ENCODE data around the gene NUDCD3.

NUDCD3 gene

GRCh38 chr7:44533301-44534055 lies 43.0 kb upstream of the NUDCD3 start:
- Histone ChIP-seq H3K4me3 (ENCODE audit: low read length in 2 of 2) (no peak overlapping the region), H3K9ac (ENCODE audit: low read depth in 1 of 2, low read length in 2 of 2) (no peak overlapping the region), H3K27ac (ENCODE audit: low read depth in 2 of 2, low read length in 2 of 2) (no peak overlapping the region), H3K36me3 (ENCODE audit: control insufficient read depth in 2 of 2, insufficient read depth in 2 of 2, low read length in 2 of 2) (no peaks in the 10 kb centered on the region), H3K4me1 (ENCODE audit: control insufficient read depth in 2 of 2, insufficient read depth in 2 of 2, low read length in 2 of 2) (peaks cover 0 to 2% of the 10 kb centered on the region in 2 donors), H3K27me3 (ENCODE audit: control insufficient read depth in 2 of 2, insufficient read depth in 2 of 2, low read length in 2 of 2) (no peaks in the 10 kb centered on the region), H3K9me3 (ENCODE audit: control insufficient read depth in 2 of 2, low read length in 2 of 2) (no peaks in the 10 kb centered on the region)

- no peaks in the 10 kb centered on the region for H3K27me3 ChIP-seq (ENCODE audit: control insufficient read depth in 2 of 2, insufficient read depth in 2 of 2, low read length in 2 of 2)
- peaks cover 0 to 2% of the 10 kb centered on the region in 2 donors for H3K9me3 ChIP-seq (ENCODE audit: control insufficient read depth in 2 of 2, low read length in 2 of 2)
- H3K36me3 ChIP-seq (ENCODE audit: control insufficient read depth in 2 of 2, insufficient read depth in 2 of 2, low read length in 2 of 2) = no peaks in the 10 kb centered on the region
- H3K4me3 ChIP-seq (ENCODE audit: low read length in 2 of 2) = no peak overlapping the region
- peaks cover 0 to 2% of the 10 kb centered on the region in 2 donors for H3K4me1 ChIP-seq (ENCODE audit: control insufficient read depth in 2 of 2, insufficient read depth in 2 of 2, low read length in 2 of 2)
- no peak overlapping the region for H3K27ac ChIP-seq (ENCODE audit: low read depth in 2 of 2, low read length in 2 of 2)
- no peak overlapping the region for H3K9ac ChIP-seq (ENCODE audit: low read depth in 1 of 2, low read length in 2 of 2)
Measured at GRCh38 chr7:44531421-44532380, 41.2 kb upstream of the NUDCD3 start.

- no peaks in the 10 kb centered on the region for H3K36me3 ChIP-seq (ENCODE audit: control insufficient read depth in 2 of 2, insufficient read depth in 2 of 2, low read length in 2 of 2)
- peaks cover 0 to 2% of the 10 kb centered on the region in 2 donors for H3K4me1 ChIP-seq (ENCODE audit: control insufficient read depth in 2 of 2, insufficient read depth in 2 of 2, low read length in 2 of 2)
- H3K27me3 ChIP-seq (ENCODE audit: control insufficient read depth in 2 of 2, insufficient read depth in 2 of 2, low read length in 2 of 2) = no peaks in the 10 kb centered on the region
Measured at GRCh38 chr7:44530990-44531389, 40.5 kb upstream of the NUDCD3 start.

DNA sequence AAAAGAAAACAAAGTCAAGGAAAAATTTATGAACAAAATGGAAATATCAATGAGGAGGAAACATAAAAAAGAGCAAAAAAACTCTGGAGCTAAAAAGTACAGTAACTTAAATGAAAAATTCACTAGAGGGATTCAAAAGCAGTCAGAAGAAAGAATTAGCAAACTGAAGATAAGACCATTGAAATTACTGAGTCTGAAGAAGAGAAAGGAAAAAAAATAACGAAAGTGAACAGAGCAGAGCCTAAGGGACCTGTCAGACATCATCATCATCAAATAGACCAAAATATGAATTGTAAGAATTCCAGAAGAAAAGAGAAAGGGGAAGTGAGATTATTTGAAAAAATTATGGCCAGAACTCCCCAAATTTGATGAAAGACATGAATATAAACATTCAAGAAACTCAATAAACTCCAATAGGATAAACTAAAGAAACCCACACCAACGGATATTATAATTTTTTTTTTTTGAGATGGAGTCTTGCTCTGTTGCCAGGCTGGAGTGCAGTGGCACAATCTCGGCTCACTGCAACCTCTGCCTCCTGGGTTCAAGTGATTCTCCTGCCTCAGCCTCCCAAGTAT lies 34.4 kb upstream of the NUDCD3 start:
- H3K4me3 ChIP-seq (ENCODE audit: low read length in 2 of 2) = no peak overlapping the region

More at GRCh38 chr7:44530990-44531389, 40.5 kb upstream of the NUDCD3 start:
- Histone ChIP-seq H3K4me3 (ENCODE audit: low read length in 2 of 2) (no peak overlapping the region), H3K27ac (ENCODE audit: low read depth in 2 of 2, low read length in 2 of 2) (no peak overlapping the region), H3K9ac (ENCODE audit: low read depth in 1 of 2, low read length in 2 of 2) (no peak overlapping the region), H3K9me3 (ENCODE audit: control insufficient read depth in 2 of 2, low read length in 2 of 2) (peaks cover 0 to 2% of the 10 kb centered on the region in 2 donors)

GRCh38 chr7:44522315-44522714 lies 31.9 kb upstream of the NUDCD3 start:
- Histone ChIP-seq H3K27me3 (ENCODE audit: control insufficient read depth in 2 of 2, insufficient read depth in 2 of 2, low read length in 2 of 2) (peaks cover 0 to 4% of the 10 kb centered on the region in 2 donors), H3K27ac (ENCODE audit: low read depth in 2 of 2, low read length in 2 of 2) (no peak overlapping the region), H3K9ac (ENCODE audit: low read depth in 1 of 2, low read length in 2 of 2) (no peak overlapping the region), H3K9me3 (ENCODE audit: control insufficient read depth in 2 of 2, low read length in 2 of 2) (peaks cover 0 to under 1% of the 10 kb centered on the region in 2 donors), H3K4me1 (ENCODE audit: control insufficient read depth in 2 of 2, insufficient read depth in 2 of 2, low read length in 2 of 2) (no peaks in the 10 kb centered on the region), H3K36me3 (ENCODE audit: control insufficient read depth in 2 of 2, insufficient read depth in 2 of 2, low read length in 2 of 2) (no peaks in the 10 kb centered on the region), H3K4me3 (ENCODE audit: low read length in 2 of 2) (no peak overlapping the region)

More for the DNA sequence above, 34.4 kb upstream of the NUDCD3 start:
- H3K27me3 ChIP-seq (ENCODE audit: control insufficient read depth in 2 of 2, insufficient read depth in 2 of 2, low read length in 2 of 2) = peaks cover 0 to 4% of the 10 kb centered on the region in 2 donors
- no peaks in the 10 kb centered on the region for H3K36me3 ChIP-seq (ENCODE audit: control insufficient read depth in 2 of 2, insufficient read depth in 2 of 2, low read length in 2 of 2)
- H3K27ac ChIP-seq (ENCODE audit: low read depth in 2 of 2, low read length in 2 of 2) = no peak overlapping the region
- H3K9ac ChIP-seq (ENCODE audit: low read depth in 1 of 2, low read length in 2 of 2) = no peak overlapping the region
- no peaks in the 10 kb centered on the region for H3K4me1 ChIP-seq (ENCODE audit: control insufficient read depth in 2 of 2, insufficient read depth in 2 of 2, low read length in 2 of 2)
- peaks cover 0 to 2% of the 10 kb centered on the region in 2 donors for H3K9me3 ChIP-seq (ENCODE audit: control insufficient read depth in 2 of 2, low read length in 2 of 2)

DNA sequence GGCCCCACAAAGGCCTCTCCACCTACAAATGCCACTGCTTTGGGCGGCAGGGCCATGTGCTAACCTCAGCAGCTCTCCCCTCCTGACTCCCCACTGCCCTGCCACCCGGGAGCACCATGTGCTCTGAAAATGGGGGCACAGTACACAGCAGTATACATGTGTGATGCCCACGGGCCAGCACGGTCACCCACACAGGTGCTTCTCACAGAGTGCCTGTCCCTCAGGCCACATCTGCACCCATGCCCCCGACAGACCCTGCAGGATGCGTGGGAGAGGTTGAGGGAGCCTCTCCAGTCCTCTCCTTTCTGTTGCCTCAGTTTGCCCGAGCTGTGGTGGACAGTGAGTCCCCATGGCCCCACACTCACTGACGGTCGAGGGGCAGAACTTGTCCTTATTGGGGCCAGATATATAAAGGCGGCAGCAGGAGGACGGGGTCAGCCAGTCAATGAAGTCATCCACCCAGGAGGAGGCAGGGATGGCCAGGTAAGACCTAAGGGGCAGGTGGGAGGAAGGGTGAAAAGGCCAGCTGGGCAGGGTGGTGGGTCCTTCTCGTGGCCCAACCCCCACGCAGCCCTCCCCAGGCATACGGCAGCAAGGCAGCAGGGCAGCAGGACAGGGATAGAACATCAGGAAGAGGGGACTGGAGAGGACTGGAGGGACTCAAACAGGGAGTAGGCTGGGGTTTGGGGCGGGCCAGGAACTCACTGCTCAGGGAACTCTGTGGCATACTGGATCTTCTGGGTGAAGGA lies 31.1 kb upstream of the NUDCD3 start:
- no peaks in the 10 kb centered on the region for H3K9me3 ChIP-seq (ENCODE audit: control insufficient read depth in 2 of 2, low read length in 2 of 2)
- H3K36me3 ChIP-seq (ENCODE audit: control insufficient read depth in 2 of 2, insufficient read depth in 2 of 2, low read length in 2 of 2) = no peaks in the 10 kb centered on the region
- H3K4me3 ChIP-seq (ENCODE audit: low read length in 2 of 2) = no peak overlapping the region
- H3K27me3 ChIP-seq (ENCODE audit: control insufficient read depth in 2 of 2, insufficient read depth in 2 of 2, low read length in 2 of 2) = peaks cover 0 to 4% of the 10 kb centered on the region in 2 donors
- H3K9ac ChIP-seq (ENCODE audit: low read depth in 1 of 2, low read length in 2 of 2) = no peak overlapping the region
- H3K4me1 ChIP-seq (ENCODE audit: control insufficient read depth in 2 of 2, insufficient read depth in 2 of 2, low read length in 2 of 2) = no peaks in the 10 kb centered on the region
- H3K27ac ChIP-seq (ENCODE audit: low read depth in 2 of 2, low read length in 2 of 2) = no peak overlapping the region

DNA sequence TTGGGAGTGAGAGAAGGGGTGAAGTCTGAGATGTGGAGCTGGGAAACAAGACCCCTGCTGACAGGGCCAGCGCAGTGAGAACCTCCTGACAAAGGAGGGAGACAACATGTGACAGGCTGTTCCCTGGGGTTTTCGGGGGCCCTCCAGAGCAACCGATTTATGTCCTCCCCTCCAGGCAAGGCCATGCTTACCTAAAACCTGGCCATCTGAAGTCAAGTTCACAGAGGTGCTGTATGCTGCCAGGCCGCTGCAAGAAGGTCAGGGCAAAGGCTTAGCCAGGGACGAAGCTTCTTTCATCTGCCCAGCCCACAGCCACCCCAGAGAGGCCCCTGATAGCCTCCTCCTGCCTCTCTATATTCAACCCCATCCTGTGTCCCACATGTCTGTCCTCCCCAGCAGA lies 30.1 kb upstream of the NUDCD3 start:
- H3K27ac ChIP-seq (ENCODE audit: low read depth in 2 of 2, low read length in 2 of 2) = no peak overlapping the region
- H3K27me3 ChIP-seq (ENCODE audit: control insufficient read depth in 2 of 2, insufficient read depth in 2 of 2, low read length in 2 of 2) = peaks cover 0 to 4% of the 10 kb centered on the region in 2 donors
- no peak overlapping the region for H3K4me3 ChIP-seq (ENCODE audit: low read length in 2 of 2)
- H3K36me3 ChIP-seq (ENCODE audit: control insufficient read depth in 2 of 2, insufficient read depth in 2 of 2, low read length in 2 of 2) = no peaks in the 10 kb centered on the region
- H3K9me3 ChIP-seq (ENCODE audit: control insufficient read depth in 2 of 2, low read length in 2 of 2) = no peaks in the 10 kb centered on the region
- no peak overlapping the region for H3K9ac ChIP-seq (ENCODE audit: low read depth in 1 of 2, low read length in 2 of 2)
- H3K4me1 ChIP-seq (ENCODE audit: control insufficient read depth in 2 of 2, insufficient read depth in 2 of 2, low read length in 2 of 2) = no peaks in the 10 kb centered on the region

- Histone ChIP-seq H3K9me3 (ENCODE audit: control insufficient read depth in 2 of 2, low read length in 2 of 2) (no peaks in the 10 kb centered on the region), H3K36me3 (ENCODE audit: control insufficient read depth in 2 of 2, insufficient read depth in 2 of 2, low read length in 2 of 2) (no peaks in the 10 kb centered on the region), H3K27me3 (ENCODE audit: control insufficient read depth in 2 of 2, insufficient read depth in 2 of 2, low read length in 2 of 2) (peaks cover 0 to 4% of the 10 kb centered on the region in 2 donors), H3K9ac (ENCODE audit: low read depth in 1 of 2, low read length in 2 of 2) (no peak overlapping the region), H3K4me1 (ENCODE audit: control insufficient read depth in 2 of 2, insufficient read depth in 2 of 2, low read length in 2 of 2) (no peaks in the 10 kb centered on the region), H3K27ac (ENCODE audit: low read depth in 2 of 2, low read length in 2 of 2) (no peak overlapping the region), H3K4me3 (ENCODE audit: low read length in 2 of 2) (no peak overlapping the region)
Measured at GRCh38 chr7:44519546-44519945, 29.1 kb upstream of the NUDCD3 start.

DNA sequence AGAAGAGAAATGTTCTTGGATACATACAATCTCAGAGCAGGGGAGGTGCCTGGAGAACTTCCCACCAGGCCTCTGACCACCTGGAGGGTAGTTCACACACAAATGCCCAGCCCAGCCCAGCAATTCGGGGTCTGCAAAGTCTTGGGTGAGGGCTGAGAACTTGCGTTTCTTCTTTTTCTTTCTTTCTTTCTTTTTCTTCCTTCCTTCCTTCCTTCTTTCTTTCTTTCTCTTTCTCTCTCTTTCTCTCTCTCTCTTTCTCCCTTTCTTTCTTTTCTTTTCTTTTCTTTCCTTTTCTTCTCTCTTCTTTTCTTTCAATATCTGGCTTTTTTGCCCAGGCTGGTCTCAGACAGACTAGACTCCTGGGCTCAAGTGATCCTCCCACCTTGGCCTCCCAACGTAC lies 28.3 kb upstream of the NUDCD3 start:
- no peak overlapping the region for H3K9ac ChIP-seq (ENCODE audit: low read depth in 1 of 2, low read length in 2 of 2)
- H3K4me1 ChIP-seq (ENCODE audit: control insufficient read depth in 2 of 2, insufficient read depth in 2 of 2, low read length in 2 of 2) = no peaks in the 10 kb centered on the region
- H3K27me3 ChIP-seq (ENCODE audit: control insufficient read depth in 2 of 2, insufficient read depth in 2 of 2, low read length in 2 of 2) = peaks cover 0 to 4% of the 10 kb centered on the region in 2 donors
- H3K36me3 ChIP-seq (ENCODE audit: control insufficient read depth in 2 of 2, insufficient read depth in 2 of 2, low read length in 2 of 2) = no peaks in the 10 kb centered on the region
- H3K27ac ChIP-seq (ENCODE audit: low read depth in 2 of 2, low read length in 2 of 2) = no peak overlapping the region
- no peak overlapping the region for H3K4me3 ChIP-seq (ENCODE audit: low read length in 2 of 2)
- no peaks in the 10 kb centered on the region for H3K9me3 ChIP-seq (ENCODE audit: control insufficient read depth in 2 of 2, low read length in 2 of 2)

Data from mucosa of rectum (tissue), 2 donors.